HG03565 (cell line): ENCODE measurements around the gene UBA7.
"Not testable (repeated sequence)": the region's sequence is repeated elsewhere in the genome, so short reads cannot be mapped to it uniquely, and the experiment has no call there.

Experiments used
- ATAC-seq: cut with Tn5 transposase; IDR thresholded peaks from one replicate; pipeline ENCODE4 v1.9.1; 2021; ENCODE audit warnings: mild to moderate bottlenecking, moderate library complexity; ENCODE audit not compliant: unreplicated experiment

Gene UBA7

GRCh38 chr3:49785565-49786356, 28.0 kb downstream of the UBA7 start:
- ATAC-seq, result peak; percentile 24

- ATAC-seq, result not testable (repeated sequence)
Observed at GRCh38 chr3:49782277-49782676, 31.5 kb downstream of the UBA7 start.

- no peak for ATAC-seq
Observed at GRCh38 chr3:49781415-49782199, 32.1 kb downstream of the UBA7 start.

GRCh38 chr3:49780975-49781365, 32.8 kb downstream of the UBA7 start:
- ATAC-seq, result not testable (repeated sequence)

GRCh38 chr3:49780080-49780974, 33.4 kb downstream of the UBA7 start:
- ATAC-seq, result no peak

DNA sequence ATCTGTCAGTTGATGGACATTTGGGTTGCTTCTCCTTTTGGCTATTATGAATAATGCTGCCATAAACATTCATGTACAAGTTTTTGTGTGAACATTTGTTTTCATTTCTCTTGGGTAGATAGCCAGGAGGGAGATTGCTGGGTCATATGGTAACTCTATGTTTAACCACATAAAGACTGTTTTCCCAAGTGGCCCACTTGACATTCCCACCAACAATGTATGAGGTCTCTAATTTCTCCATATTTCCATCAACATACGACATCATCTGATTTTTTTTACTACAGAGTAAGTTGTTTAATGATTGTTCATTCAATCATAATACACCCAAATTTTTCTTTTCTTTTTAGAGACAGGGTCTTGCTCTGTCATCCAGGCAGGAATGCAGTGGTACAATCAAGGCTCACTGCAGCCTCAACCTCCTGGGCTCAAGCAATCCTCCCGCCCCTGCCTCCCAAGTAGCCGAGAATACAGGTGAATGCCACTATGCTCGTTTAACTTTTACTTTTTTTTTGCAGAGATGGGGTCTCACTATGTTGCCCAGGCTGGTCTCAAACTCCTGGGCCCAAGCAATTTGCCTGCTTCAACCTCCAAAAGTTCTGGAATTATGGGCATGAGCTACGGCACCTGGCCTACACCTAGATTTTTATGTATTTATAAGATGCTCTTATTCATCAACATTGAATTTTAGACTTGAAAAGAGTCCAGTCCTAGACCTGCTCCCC, 34.2 kb downstream of the UBA7 start:
- no peak for ATAC-seq

GRCh38 chr3:49776101-49776500, 37.7 kb downstream of the UBA7 start:
- ATAC-seq, result not testable (repeated sequence)

DNA sequence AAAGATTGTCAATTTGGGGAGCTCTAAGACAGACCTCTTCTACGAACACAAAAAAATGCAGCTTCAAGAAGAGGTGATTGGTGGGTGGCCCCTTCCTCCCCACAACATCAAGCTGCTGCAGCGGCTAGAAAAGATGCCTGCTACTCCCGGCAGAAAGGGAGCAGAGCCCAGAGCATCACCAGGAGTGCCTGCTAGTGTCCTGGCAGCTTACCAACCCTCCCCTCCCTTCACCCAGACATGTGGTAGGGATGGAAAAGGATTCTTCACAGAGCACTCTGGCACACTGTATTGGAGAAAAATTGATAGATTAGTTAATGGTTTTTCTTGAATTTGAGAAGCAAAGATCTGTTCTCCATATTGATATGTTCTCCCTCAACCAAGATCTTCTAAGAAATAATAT, 38.2 kb downstream of the UBA7 start:
- ATAC-seq, result no peak

GRCh38 chr3:49772703-49773102, 41.0 kb downstream of the UBA7 start:
- no peak for ATAC-seq

- no peak for ATAC-seq
Observed at GRCh38 chr3:49771340-49771938, 42.3 kb downstream of the UBA7 start.

DNA sequence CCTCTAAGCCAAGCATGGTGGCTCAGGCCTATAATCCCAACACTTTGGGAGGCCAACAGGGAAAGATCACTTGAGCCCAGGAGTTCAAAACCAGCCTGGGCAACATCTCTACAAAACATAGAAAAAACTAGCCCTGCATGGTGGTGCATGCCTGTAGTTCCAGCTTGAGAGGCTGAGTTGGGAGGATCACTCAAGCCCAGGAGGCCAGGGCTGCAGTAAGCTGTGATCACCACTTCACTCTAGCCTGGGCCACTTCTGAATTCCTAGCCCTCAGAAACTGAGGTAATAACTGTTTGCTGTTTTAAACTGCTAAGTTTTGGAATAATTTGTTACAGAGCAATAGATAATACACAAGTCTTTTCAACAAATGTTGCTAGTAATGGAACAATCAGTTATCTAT, 43.8 kb downstream of the UBA7 start:
- ATAC-seq, result no peak

GRCh38 chr3:49769286-49769915, 44.4 kb downstream of the UBA7 start:
- ATAC-seq, result no peak

GRCh38 chr3:49763981-49764380, 49.8 kb downstream of the UBA7 start:
- no peak for ATAC-seq

DNA sequence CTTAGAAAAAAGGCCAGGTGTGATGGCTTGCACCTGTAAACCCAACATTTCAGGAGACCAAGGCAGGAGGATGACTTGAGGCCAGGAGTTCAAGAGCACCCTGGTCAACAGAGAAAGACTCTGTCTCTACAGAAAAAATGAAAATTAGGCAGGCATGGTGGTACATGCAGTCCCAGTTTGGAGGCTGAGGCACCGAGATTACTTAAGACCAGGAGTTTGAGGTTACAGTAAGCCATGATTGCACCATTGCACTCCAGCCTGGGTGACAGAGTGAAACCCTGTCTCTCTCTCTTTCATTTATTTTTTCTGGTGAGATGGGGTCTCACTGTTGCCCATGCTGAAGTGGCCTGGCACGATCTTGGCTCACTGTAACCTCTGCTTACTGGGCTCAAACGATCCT, 52.1 kb downstream of the UBA7 start:
- no peak for ATAC-seq

GRCh38 chr3:49759226-49759625, 54.5 kb downstream of the UBA7 start:
- no peak for ATAC-seq

DNA sequence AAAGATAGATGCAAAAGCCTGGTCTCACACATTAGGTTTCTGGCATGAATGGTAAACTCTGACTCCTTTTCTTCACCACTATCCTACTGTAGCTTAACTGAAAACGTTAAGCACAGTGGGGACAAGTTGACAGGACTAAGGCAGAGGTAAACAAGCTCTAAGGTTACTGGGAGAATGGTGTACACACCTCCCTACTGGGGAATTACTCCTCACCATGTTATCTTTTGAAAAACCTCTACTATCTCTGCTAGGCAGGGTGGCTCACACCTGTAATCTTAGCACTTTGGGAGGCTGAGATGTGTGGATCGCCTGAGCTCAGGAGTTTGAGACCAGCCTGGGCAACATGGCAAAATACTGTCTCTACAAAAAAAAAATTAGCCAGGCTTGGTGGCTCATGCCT, 56.6 kb downstream of the UBA7 start:
- no peak for ATAC-seq

GRCh38 chr3:49756036-49756435, 57.7 kb downstream of the UBA7 start:
- ATAC-seq, result no peak
